Ectodermal cell (in vitro differentiated cells): Measurements from ENCODE around the gene LRRC28.

Experiments used
- H3K27ac ChIP-seq: 2 replicates; pipeline ENCODE4 v1.7.0; 2013; ENCODE audit warnings: mild to moderate bottlenecking, low read depth, low read length; ENCODE audit not compliant: insufficient read depth, poor library complexity, severe bottlenecking
- H3K27me3 ChIP-seq: 2 replicates; pipeline ENCODE4 v1.7.0; 2013; ENCODE audit warnings: mild to moderate bottlenecking, low read length; ENCODE audit not compliant: insufficient read depth, control insufficient read depth, poor library complexity, severe bottlenecking
- H3K36me3 ChIP-seq: one replicate; pipeline ENCODE4 v1.7.0; 2013; ENCODE audit warnings: low read length; ENCODE audit not compliant: control insufficient read depth, insufficient read depth
- H3K4me1 ChIP-seq: one replicate; pipeline ENCODE4 v1.7.0; 2013; ENCODE audit warnings: low read length; ENCODE audit not compliant: control insufficient read depth, insufficient read depth
- H3K4me3 ChIP-seq: 2 replicates; pipeline ENCODE4 v1.7.0; 2013; ENCODE audit warnings: low read depth, low read length, control low read depth; ENCODE audit not compliant: insufficient read depth
- H3K9me3 ChIP-seq: 2 replicates; pipeline ENCODE4 v1.7.0; 2013; ENCODE audit warnings: mild to moderate bottlenecking, low read length, moderate library complexity; ENCODE audit not compliant: control insufficient read depth
- WGBS, 2 experiments: methylation state at CpG; one replicate each; pipeline ENCODE4 v1.1.7; 2013; ENCODE audit warnings: missing lambda C conversion rate in 2 of 2; 5-methylcytosine and 5-hydroxymethylcytosine counted together

LRRC28 gene

GRCh38 chr15:99268431-99268830, 17.1 kb downstream of the LRRC28 start:
- 95 to 98% methylated on average over 4 to 5 of the region's 5 CpGs for WGBS, 2 experiments
- H3K4me1 ChIP-seq = no peaks in the 10 kb centered on the region
- no peaks in the 10 kb centered on the region for H3K27me3 ChIP-seq
- no peak overlapping the region for H3K4me3 ChIP-seq
- no peaks in the 10 kb centered on the region for H3K36me3 ChIP-seq
- H3K9me3 ChIP-seq = no peaks in the 10 kb centered on the region
- H3K27ac ChIP-seq = no peak overlapping the region

GRCh38 chr15:99273801-99274200, 22.5 kb downstream of the LRRC28 start:
- Histone ChIP-seq H3K27ac (no peak overlapping the region), H3K4me1 (peaks cover 4% of the 10 kb centered on the region), H3K4me3 (no peak overlapping the region), H3K36me3 (no peaks in the 10 kb centered on the region), H3K27me3 (no peaks in the 10 kb centered on the region), H3K9me3 (no peaks in the 10 kb centered on the region)
- 88 to 96% methylated on average over 3 of the region's 3 CpGs for WGBS, 2 experiments

GRCh38 chr15:99275061-99275460, 23.8 kb downstream of the LRRC28 start:
- WGBS, 2 experiments = 92 to 100% methylated on average over 1 to 2 of the region's 2 CpGs

DNA sequence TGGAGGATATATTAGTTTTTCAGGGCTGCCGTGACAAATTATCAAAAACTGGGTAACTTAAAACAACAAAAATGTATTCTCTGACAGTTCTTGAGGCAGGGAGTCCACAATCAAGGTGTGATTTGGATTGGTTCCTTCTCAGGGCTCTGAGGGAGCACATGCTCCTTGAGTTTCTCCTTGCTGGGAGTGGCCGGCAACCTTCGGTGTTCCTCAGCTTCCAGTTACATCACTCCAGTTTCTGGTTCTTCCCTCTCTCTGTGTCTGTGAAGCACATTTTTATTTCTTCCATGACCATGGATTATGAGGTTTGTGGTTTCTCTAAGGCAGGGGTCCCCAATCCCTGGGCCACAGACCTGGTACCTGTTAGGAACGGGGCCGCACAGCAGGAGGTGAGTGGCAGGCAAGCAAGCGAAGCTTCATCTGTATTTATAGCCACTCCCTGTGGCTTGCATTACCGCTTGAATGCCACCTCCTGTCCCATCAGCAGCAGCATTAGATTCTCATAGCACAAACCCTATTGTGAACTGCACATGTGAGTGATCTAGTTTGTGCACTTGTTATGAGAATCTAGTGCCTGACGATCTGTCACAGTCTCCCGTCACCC, 24.3 kb downstream of the LRRC28 start:
- WGBS, 2 experiments = 89 to 93% methylated on average over 9 of the region's 9 CpGs
- Histone ChIP-seq H3K4me3 (no peak overlapping the region), H3K27me3 (no peaks in the 10 kb centered on the region), H3K36me3 (no peaks in the 10 kb centered on the region), H3K4me1 (peaks cover 4% of the 10 kb centered on the region), H3K9me3 (no peaks in the 10 kb centered on the region), H3K27ac (no peak overlapping the region)

More at GRCh38 chr15:99275061-99275460, 23.8 kb downstream of the LRRC28 start:
- Histone ChIP-seq H3K9me3 (no peaks in the 10 kb centered on the region), H3K4me3 (no peak overlapping the region), H3K4me1 (peaks cover 4% of the 10 kb centered on the region), H3K36me3 (no peaks in the 10 kb centered on the region), H3K27ac (no peak overlapping the region), H3K27me3 (no peaks in the 10 kb centered on the region)

GRCh38 chr15:99279290-99279689, 28.0 kb downstream of the LRRC28 start:
- H3K27me3 ChIP-seq = no peaks in the 10 kb centered on the region
- no peaks in the 10 kb centered on the region for H3K9me3 ChIP-seq
- no peak overlapping the region for H3K27ac ChIP-seq
- no peak overlapping the region for H3K4me3 ChIP-seq
- no peaks in the 10 kb centered on the region for H3K36me3 ChIP-seq
- peaks cover 4% of the 10 kb centered on the region for H3K4me1 ChIP-seq
- 84 to 89% methylated on average over 3 of the region's 3 CpGs for WGBS, 2 experiments

- H3K9me3 ChIP-seq = no peaks in the 10 kb centered on the region
- H3K4me1 ChIP-seq = peaks cover 4% of the 10 kb centered on the region
- H3K27ac ChIP-seq = no peak overlapping the region
- no peaks in the 10 kb centered on the region for H3K27me3 ChIP-seq
- no peaks in the 10 kb centered on the region for H3K36me3 ChIP-seq
- H3K4me3 ChIP-seq = no peak overlapping the region
- 100% methylated on average over 3 of the region's 3 CpGs for WGBS, 2 experiments
These were observed 28.5 kb downstream of the LRRC28 start for GRCh38 chr15:99279827-99280226.

DNA sequence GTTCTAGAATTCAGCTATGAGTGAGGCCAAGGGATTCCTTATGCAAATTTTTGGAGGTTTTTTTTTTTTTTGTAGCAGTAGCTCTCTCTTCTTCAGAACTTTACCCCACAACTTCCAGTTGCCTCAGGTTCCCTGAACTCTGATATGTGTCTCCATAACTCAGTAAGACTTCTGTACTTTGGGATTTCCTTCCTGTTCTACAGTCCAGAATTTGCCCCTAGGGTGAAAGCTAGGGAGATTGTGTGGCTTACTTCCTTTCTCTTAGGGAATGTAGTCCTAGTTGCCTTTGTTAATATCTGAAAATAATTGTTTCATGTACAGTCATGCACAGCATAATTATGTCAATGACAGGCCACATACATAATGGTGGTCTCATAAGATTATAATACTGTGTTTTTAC, 30.8 kb downstream of the LRRC28 start:
- no peak overlapping the region for H3K27ac ChIP-seq
- no peaks in the 10 kb centered on the region for H3K36me3 ChIP-seq
- no peak overlapping the region for H3K4me3 ChIP-seq
- no peaks in the 10 kb centered on the region for H3K4me1 ChIP-seq
- no peaks in the 10 kb centered on the region for H3K27me3 ChIP-seq
- no peaks in the 10 kb centered on the region for H3K9me3 ChIP-seq

- Histone ChIP-seq H3K36me3 (no peaks in the 10 kb centered on the region), H3K4me3 (no peak overlapping the region), H3K27me3 (no peaks in the 10 kb centered on the region), H3K4me1 (no peaks in the 10 kb centered on the region), H3K9me3 (no peaks in the 10 kb centered on the region), H3K27ac (no peak overlapping the region)
- 95 to 97% methylated on average over 4 to 5 of the region's 5 CpGs for WGBS, 2 experiments
These were observed 31.3 kb downstream of the LRRC28 start for GRCh38 chr15:99282586-99282985.

DNA sequence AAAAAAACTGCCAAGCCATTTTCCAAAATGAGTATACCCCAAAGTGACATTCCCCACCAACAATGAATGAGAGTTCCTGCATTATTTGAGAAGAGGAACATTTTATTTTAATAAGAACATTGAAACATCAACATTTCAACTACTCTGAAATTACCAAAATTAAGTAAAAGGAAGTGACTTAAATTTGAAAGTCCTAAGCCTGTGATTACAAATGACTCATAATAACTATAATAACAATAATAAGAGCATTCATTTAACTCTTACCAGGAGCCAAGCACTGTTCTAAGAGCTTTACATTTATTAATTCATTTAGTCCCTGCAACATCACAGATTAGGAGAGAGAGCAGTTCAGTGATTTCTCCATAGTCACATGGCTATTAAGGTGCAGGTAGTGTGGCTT, 32.4 kb downstream of the LRRC28 start:
- no peaks in the 10 kb centered on the region for H3K4me1 ChIP-seq
- H3K4me3 ChIP-seq = no peak overlapping the region
- no peaks in the 10 kb centered on the region for H3K9me3 ChIP-seq
- no peaks in the 10 kb centered on the region for H3K36me3 ChIP-seq
- H3K27me3 ChIP-seq = no peaks in the 10 kb centered on the region
- no peak overlapping the region for H3K27ac ChIP-seq

DNA sequence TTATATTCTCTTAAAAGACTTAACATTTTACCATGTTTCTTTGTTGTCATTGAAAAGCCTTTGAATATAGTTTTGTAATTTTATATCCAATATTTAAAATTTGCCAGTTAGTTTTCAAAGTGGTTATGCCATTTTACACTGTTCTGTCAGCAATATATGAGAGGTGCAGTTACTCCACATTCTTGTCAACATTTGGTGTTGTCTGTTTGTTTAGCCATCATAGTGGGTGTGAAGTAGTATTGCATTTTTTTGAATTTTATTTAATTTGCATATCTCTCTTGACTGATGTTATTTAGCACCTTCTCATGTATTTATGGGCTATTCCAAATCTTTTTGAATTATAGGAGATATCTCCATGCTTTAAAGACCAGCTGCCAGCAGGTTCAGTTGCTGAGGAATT, 40.4 kb downstream of the LRRC28 start:
- Histone ChIP-seq H3K27ac (no peak overlapping the region), H3K27me3 (no peaks in the 10 kb centered on the region)

DNA sequence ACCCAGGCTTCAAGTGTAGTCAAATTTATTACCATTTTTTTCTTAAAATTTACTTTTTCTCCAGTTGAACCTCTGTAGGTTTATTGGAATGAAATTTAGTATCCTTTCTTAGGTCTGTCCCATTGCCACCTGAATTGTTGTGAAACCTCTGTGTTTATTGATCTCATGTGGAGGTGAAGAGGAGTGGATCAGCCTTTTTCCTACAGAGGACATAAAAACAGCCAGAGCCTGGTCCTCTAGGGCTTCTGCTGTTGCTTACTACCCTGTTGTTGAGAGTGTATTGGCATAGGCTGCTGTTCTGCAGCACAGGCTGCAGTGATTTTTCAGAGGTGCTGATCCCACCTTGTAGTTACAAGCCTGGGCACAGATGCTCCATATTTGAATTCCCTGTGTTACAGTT, 44.6 kb downstream of the LRRC28 start:
- H3K36me3 ChIP-seq = peaks cover 4% of the 10 kb centered on the region
- H3K9me3 ChIP-seq = no peaks in the 10 kb centered on the region
- no peak overlapping the region for H3K27ac ChIP-seq
- H3K27me3 ChIP-seq = no peaks in the 10 kb centered on the region
- no peak overlapping the region for H3K4me3 ChIP-seq
- no peaks in the 10 kb centered on the region for H3K4me1 ChIP-seq

More for the DNA sequence above, 40.4 kb downstream of the LRRC28 start:
- H3K4me3 ChIP-seq = no peak overlapping the region
- no peaks in the 10 kb centered on the region for H3K4me1 ChIP-seq
- H3K9me3 ChIP-seq = no peaks in the 10 kb centered on the region
- H3K36me3 ChIP-seq = peaks cover 4% of the 10 kb centered on the region
